D721Med (cell line): Measurements from ENCODE around the gene ARHGAP26.

Experiments
- DNase-seq: peaks from one replicate; pipeline ENCODE4 v3.0.0; 2011; ENCODE audit warnings: low spot score; ENCODE audit not compliant: insufficient read length
- FAIRE-seq: peaks from 2 replicates; lab custom pipeline; 2011; peaks lifted over from hg19 to GRCh38; lab: Jason Lieb, UNC
- TF ChIP-seq, protein P1 (sequence below): IDR thresholded peaks from 2 replicates; pipeline ENCODE4 v1.5.1; 2012; ENCODE audit warnings: mild to moderate bottlenecking, control low read depth; ENCODE audit not compliant: insufficient read depth; ENCODE audit errors: missing control alignments

Gene ARHGAP26

GRCh38 chr5:143141652-143142051 is 371.5 kb downstream of the ARHGAP26 start:
- FAIRE-seq = no peak
- DNase-seq = no peak
- TF ChIP-seq, protein P1, sequence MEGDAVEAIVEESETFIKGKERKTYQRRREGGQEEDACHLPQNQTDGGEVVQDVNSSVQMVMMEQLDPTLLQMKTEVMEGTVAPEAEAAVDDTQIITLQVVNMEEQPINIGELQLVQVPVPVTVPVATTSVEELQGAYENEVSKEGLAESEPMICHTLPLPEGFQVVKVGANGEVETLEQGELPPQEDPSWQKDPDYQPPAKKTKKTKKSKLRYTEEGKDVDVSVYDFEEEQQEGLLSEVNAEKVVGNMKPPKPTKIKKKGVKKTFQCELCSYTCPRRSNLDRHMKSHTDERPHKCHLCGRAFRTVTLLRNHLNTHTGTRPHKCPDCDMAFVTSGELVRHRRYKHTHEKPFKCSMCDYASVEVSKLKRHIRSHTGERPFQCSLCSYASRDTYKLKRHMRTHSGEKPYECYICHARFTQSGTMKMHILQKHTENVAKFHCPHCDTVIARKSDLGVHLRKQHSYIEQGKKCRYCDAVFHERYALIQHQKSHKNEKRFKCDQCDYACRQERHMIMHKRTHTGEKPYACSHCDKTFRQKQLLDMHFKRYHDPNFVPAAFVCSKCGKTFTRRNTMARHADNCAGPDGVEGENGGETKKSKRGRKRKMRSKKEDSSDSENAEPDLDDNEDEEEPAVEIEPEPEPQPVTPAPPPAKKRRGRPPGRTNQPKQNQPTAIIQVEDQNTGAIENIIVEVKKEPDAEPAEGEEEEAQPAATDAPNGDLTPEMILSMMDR = no peak

- TF ChIP-seq, protein P1 = no peak
- no peak for FAIRE-seq
- DNase-seq = no peak
Observed at GRCh38 chr5:143142596-143143435, 372.6 kb downstream of the ARHGAP26 start.

- FAIRE-seq = no peak
- no peak for DNase-seq
- TF ChIP-seq, protein P1 = no peak
Observed at GRCh38 chr5:143143973-143144372, 373.8 kb downstream of the ARHGAP26 start.

- TF ChIP-seq, protein P1 = no peak
- FAIRE-seq (no peak), DNase-seq (no peak)
Observed at GRCh38 chr5:143145243-143146160, 375.3 kb downstream of the ARHGAP26 start.

DNA sequence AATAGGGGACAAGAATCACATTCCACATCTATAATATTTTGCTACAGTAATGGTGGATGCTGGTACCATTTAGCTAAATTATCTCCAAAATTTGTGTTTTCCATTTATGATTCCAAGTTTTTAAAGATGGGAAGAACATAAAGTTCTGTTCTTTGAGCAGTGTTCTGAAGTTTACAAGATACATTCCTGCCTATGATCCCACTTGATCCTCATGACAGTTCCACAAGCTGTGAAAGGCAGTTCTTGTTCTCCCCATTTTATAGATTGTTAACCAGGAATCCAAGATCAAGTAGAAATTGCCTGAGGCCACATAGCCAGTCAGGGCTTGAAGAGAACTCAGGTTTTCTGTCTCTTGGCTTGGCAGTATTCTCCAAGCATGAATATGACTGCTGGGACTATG is 376.0 kb downstream of the ARHGAP26 start:
- no peak for FAIRE-seq
- no peak for DNase-seq
- TF ChIP-seq, protein P1 = no peak

DNA sequence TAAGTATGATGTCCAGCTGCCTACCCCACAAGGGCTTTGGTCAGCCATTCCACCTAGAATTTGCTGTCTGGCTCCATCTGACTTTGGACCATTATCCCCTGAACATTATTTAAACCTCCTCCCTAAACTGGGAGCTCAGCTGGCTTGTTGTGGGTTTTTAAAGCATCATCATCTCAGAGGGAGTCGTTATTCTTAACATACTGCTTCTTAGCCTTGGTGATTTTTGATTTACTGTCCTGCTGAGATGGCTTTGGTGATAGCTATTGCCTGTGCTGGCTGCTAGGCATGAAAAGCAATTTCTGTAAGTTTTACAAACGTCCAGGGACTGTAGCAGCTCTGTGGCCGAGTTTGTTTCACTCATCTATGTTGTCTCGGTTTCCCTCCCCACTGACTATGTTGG is 377.2 kb downstream of the ARHGAP26 start:
- TF ChIP-seq, protein P1 = no peak
- DNase-seq = no peak
- FAIRE-seq = no peak
